ENCODE results near the gene THAP4.

DNA sequence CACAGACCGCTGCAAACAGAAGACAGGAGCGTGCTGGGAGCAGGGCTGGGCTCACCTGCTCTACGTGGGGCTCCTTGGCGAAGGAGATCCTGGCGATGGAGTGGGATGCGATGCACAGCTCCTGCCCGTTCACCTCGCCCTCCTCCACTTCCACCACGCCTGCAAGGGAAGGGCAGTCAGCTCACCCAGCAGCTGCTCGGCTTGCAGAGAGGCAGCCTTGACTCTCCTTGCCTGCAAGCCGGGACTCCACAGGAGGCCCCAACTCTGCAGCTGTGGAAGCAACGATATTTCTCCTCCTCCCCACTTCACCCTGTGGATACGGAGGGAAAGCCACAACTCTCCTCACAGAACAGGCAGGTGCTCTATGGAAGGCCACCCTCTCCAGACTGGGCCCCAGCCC, 35.1 kb downstream of the THAP4 start:
- TF ChIP-seq, protein P1, sequence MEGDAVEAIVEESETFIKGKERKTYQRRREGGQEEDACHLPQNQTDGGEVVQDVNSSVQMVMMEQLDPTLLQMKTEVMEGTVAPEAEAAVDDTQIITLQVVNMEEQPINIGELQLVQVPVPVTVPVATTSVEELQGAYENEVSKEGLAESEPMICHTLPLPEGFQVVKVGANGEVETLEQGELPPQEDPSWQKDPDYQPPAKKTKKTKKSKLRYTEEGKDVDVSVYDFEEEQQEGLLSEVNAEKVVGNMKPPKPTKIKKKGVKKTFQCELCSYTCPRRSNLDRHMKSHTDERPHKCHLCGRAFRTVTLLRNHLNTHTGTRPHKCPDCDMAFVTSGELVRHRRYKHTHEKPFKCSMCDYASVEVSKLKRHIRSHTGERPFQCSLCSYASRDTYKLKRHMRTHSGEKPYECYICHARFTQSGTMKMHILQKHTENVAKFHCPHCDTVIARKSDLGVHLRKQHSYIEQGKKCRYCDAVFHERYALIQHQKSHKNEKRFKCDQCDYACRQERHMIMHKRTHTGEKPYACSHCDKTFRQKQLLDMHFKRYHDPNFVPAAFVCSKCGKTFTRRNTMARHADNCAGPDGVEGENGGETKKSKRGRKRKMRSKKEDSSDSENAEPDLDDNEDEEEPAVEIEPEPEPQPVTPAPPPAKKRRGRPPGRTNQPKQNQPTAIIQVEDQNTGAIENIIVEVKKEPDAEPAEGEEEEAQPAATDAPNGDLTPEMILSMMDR (IDR thresholded peaks at IDR 0.05), result no peak
- TF ChIP-seq POLR2A (IDR thresholded peaks at IDR 0.05) (no peak), POLR2AphosphoS5 (IDR thresholded peaks at IDR 0.05) (no peak), EP300 (IDR thresholded peaks at IDR 0.05) (no peak)
